Middle frontal gyrus (tissue), 1 donor: ENCODE results near the gene PDE6A.

Experiments used
- DNase-seq: peaks from one replicate; pipeline ENCODE4 v3.0.0-alpha.2; 2015; ENCODE audit warnings: low spot score; ENCODE audit errors: extremely low spot score

Gene PDE6A

DNA sequence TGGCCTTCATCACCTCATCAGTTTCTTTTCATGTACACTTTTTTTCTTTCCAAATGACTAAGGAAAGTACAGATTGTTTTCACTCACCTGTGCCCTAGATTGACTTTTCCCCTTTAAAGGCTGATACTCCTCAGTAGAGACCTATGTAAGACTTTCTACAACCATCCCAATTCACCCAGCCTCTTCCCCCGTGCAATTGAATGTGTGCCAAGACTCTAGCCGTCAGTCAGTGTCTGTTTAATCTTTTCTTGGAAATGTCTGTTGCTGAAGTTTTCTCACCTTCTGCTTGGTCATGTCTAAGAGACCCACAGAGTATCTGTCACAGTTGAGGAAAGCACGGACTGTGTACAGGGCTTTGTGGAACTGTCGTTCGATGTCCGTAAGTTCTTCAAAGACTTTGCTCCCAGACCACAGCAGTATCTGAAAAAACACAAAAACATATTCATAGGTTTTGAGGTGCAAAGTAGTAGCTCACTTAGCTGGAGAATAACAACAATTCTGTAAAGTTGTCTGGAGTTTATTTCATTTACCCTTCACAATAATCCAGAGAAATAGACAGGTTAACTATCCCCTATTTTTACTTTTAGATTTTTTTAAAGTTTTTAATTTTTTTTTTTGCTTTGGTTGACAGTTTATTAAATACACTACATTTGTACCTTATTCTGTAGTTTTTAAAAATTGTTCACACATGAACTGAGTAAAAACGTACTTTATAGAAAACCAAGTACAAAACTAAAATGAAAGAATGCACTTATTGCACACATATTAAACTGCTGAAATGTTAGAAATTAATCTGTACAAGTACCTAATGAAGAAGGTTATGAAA lies 13.6 kb downstream of the PDE6A start:
- DNase-seq: no peak

DNA sequence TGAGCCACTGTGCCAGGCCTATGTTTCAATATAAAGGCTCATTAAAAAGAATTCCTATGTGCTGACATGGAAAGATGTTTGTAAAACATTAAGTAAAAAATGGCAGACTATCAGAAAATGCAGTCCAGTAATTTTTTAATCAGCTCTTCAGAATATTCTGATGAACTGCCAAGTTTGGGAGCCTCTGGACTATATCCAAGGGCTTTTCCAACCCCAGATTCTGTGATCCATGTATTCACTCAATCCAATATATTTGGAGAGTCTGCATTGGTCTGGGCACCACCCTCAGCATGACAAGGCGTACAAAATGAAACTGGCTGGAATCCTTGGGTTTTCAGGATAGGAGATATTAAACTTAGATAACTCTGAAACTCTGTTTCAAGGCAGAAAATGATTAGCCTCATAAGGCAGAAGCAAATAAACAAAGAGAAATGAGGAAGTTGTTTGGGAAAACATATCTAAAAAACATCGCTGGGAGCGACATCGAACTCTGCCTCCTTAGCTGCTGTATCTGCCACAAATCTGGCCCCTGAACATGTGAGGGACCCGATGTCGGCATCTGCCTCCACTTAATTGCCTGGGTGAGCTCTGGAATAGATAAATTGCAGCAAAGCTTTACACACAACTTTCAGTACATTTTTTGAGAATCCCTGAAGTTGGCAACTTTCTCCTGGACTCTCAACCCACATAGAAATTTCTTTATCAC lies 14.4 kb downstream of the PDE6A start:
- no peak for DNase-seq

DNA sequence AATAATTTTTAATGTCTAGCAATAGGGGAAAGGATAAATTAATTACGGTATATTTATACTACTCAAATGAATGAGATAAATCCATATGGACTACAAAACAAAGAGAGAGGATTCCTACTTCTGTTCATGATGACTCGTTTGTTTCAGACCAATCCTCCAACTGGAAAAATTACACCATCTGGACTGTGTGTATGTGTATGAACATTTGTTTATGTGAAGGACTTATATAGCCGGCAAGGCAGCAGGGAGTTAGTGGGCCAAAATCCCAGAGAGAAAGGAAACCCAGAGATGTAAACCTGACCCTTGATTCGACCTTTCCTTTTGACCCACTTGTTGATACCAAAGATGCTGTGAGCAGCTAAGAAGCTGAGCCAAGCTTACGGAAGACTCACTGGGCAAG lies 20.1 kb downstream of the PDE6A start:
- no peak for DNase-seq

DNA sequence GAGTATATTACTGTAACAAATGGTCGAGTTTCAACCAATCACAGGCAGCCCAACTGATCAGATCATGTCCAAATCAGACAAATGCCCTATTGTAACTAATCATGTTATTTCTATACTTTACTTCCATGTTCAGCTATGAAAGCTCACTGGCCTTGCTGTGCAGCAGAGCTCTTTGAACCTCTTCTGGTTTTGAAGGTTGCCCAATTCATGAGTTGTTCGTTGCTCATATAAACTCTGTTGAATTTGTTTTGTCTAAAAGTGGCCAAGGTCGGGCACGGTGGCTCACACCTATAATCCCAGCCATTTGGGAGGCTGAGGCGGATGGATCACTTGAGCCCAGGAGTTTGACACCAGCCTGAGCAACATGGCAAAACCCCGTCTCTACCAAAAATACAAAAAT lies 21.6 kb downstream of the PDE6A start:
- DNase-seq: no peak

DNA sequence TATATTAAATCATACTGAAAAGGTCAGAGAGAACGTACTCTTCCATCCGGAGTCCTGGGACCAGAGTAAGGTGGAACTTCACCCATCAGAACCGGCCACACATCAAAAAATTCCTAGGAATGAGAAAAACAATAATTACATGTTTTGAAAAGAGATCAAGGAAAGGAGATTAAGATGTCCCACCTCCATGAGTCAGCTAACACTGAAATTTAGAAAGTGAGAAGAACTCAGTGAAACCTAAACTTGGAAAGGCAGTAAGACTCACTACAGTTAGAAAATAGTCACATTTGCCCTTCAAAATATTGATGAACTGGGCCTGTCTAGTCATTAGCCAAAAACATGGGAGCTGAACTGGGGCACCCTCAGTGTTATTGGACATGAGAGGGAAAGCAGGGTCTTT lies 23.0 kb downstream of the PDE6A start:
- DNase-seq: no peak

DNA sequence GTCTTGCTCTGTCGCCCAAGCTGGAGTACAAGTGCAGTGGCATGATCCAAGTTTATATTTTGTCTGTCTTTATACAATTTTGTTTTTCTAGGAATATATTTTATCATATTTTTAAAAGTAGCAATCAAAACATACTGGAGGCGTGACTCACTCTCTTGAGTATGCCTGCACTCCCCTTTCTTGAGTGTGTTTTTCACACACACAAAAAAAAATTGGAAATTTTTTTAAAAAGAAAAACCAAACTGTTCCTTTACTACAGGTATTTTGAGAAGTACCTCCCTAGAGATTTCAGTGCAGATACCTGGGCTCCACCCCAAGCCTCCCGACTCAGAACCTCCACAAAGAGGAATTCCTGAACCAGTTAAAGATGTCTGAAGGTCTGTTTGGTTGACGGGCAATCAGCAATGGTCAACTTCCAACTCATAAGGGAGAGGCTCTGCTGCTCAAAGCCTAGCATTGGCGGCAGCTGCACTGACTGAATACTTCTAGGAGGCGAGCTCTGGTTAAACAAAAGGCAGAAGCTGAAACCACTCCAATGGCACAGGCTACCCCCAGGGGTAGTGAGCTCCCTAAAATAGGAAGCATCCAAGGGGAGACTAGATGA lies 27.4 kb downstream of the PDE6A start:
- DNase-seq: no peak

DNA sequence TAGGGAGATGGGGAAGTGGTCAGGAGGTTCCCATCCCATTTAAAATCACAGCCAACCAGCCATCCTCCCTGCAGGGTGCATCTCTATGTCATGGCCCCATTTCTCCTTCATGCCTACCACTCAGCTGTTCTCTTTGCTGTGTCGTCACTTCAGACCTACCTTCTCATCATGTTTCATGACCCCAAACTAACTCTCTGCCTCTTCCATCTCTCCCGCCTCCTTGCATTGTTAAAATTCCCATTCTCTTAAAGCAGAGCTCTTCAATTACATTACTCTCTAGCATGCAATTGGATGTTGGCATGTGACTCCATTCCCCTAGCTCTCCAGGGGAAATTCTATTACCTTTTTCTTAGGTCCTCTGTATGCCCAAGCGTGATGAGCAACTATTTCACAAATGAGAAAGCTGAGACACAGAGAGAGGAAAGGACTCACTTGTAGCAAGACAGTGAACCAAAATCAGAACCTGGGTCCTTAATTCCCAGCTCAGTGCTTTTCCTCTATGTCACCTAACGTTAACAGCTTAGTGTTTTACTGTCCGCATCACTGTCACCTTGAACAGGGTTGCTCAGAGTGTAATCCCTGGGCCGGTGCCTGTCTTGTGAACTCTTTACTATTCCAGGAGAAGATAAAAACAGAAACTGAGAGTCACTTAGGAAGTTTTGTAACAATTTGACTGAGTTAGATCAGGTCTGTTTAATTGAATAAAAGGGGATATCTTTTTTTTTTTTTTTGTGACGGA lies 28.1 kb downstream of the PDE6A start:
- DNase-seq: no peak

DNA sequence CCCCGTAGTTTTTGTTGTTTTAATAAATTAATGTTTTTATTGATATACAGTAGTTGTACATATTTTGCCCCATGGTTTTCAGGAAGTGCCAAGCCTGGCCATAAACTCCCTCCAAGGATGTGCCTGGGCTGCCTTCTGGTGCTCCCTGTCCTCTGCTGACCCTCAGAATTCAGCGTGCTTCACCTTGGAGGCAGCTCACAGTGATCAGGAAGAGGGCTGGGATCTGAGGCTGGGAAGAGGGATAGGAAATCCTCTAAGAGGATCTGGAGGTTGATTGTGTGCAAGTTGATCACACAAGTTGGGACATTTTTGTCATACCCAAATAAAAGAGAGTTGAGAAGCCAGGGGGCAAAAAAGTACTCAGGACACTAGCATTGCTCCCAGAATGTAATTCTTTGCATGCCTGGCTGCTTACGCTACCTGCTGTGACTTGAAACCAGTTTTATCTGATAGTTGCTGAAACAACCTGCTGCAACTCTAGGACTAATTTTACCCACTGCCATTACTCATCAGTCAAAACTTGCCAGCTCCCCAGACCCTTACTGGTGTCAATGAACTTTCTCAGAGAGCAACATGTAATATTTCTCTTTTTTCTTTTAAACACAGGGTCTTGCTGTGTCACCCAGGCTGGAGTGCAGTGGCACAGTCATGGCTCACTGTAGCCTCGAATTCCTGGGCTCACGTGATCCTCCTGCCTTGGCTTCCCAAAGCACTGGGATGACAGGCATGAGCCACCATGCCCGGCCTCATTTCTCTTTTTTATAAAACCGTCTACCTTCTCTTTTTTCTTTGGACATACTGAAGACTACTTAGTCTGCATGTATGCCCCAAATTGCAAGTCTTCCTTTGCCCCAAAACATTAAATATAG lies 29.0 kb downstream of the PDE6A start:
- DNase-seq: no peak

DNA sequence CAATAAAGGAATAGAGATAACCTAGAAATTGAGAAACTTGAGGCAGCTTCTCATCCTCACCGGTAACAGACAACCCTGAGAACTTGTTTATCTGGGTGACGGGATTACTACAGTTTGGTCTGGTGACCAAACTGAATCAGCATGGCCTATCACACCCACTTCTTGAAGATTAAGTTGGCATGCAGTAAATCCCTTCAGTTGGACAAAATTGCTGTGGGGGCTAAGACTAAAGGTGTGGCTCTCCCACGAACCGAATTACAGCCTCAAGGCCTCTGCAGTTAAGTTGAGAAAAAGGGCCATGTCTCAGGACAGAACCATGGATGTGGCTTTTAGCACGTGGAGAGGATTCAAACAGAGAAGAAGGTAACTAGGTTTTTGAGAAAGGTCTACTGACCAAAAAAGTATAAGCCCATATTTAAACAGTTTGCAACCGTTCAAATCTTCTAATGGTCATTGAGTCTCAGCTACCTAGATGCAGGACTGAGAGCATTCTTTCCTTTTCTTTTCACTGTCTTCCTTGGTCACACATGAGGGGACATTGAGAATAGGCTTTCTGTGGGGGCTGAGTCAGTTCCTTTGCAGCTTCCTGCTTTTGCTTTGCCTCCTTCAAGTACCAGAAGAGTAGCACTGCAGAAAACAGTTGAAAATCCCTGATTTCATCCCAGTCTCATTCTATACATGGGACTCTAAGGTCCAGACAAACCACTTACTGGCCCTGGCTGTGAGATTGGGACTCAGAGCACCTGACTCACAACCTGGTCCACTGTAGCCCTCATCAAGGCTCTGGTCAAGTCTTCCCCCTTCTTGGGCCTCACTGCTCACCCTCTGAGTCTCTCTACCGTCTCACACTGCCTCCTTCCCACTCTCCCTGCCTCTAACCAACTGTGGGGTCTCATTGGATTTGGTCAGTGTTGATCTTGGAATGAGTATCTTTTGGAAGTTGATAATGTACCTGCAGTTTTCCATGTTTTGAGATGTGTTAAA lies 30.9 kb downstream of the PDE6A start:
- DNase-seq: no peak

DNA sequence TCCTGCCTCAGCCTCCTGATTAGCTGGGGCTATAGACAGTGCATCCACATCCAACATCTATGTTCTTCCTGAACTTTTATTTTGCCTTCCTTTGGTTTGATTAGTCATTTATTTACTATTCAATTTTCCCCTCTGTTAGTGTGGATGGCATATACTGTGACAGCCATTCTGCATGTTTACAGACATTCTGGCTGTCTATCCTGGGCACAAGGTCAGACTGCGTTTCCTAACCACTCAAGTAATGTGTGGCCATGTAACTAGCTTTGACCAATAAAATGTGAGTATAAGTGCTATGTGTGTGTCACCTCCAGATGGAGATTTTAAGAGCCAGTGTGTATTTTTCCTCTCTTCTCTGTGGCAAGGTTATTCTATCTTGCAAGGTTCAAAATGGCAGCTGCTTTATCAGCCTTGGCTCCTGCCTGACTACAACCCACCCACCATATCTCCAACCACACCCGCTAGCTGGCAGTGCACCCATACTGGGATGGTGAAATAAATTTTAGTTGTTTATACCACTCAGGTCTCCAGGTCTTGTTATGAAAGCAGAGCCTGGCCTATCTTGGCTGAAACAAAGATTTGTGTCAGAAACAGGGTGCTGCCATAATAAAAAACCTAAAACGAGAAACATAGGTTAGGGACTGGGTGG lies 32.2 kb downstream of the PDE6A start:
- DNase-seq: no peak

DNA sequence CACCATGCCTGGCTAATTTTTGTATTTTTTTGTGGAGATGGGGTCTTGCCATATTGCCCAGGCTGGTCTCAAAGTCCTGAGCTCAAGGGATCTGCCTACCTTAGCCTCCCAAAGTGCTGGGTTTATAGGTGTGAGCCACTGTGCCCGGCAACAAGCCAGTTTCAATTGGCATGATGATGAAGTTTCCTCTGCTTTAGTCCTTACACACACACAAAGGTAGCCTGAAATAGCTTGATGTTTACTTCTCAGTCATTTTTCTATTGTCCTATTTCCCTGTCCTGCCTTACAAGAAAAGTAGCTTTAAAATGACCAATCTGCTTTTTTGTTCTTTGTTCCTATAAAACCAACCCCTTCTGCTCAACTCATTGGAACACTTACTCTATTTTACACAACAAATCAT lies 33.6 kb downstream of the PDE6A start:
- no peak for DNase-seq

DNA sequence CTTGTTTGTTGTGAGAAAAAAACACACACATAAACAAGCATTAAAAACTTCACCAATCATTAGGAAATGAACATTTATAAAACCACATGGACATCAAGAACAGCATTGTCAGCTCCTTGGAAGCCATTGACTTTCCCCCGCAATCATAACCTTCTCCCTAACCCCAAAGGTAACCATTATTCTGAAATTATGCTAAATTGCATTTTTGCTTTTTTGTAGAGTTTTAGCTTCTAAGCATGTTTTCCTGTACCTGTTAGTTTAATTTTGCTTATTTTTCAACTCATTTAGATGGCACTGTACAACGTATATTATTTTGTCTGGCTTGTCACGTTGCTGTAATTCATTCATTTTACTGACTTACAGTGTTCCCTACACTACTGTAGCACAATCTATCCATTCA lies 36.8 kb downstream of the PDE6A start:
- no peak for DNase-seq

DNA sequence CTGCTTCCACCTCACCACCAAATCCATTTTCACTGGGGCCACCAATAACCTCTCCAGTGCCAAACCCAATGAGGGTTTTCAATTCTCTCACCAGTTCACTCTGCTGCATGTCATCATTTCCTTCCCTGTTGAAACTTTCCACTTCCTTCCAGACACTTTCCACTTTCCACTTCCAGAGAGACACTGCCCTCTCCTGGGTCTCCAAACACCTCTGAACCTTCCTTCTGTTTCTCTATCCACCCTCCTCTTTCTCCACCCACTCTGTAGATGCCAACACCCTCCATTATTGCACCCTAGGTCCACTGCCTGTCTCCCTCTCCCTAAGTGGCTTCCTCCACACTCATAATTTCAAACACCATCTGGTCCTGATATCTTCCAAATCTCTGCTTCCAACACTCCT lies 39.6 kb downstream of the PDE6A start:
- DNase-seq: no peak

DNA sequence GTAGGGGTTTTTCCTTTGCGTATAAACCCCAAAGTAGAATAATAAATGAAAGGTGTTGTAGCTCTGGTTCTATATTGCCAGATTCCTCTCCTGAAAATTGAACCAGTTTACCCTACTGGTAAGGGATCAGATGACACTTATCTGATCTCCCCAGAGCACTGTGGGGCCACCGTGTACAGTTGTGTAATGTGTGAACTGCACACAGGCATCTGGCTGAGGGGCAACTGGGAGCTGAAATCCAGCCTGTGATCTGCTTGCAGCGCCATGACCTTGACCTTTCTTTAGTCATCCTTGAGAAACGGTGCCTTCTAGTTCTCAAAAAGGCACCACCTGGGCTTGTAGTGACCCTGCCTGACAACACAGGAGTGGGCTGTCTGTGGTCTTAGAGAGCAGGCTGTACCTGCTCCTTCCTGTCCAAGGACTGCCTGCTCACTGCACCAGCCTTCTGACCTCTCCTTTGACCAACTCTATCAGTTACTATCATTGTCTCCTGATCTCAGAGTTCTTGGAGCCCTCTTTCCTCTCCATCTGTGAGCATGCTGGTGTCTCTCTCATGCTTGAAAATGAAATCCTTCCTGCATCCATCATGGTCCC lies 40.2 kb downstream of the PDE6A start:
- DNase-seq: no peak

DNA sequence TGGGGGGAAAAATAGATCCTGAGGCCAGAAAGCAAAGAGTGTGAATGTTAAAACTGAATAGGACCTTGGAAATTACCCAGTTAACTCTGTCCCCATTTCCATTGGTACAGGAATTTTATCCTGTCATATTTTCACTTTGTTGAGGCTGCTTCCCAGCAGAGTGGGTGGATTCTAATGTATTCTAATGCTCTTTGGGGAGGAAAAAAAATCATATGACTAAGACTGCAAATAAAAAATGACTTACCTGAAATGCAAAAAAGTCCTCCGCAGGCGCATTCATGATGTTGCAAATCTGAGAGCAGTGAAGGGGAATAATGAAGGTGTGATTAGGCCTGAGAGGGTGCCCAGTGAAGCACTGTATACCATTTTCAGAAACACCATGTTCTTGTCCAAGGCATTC lies 41.2 kb downstream of the PDE6A start:
- DNase-seq: no peak

DNA sequence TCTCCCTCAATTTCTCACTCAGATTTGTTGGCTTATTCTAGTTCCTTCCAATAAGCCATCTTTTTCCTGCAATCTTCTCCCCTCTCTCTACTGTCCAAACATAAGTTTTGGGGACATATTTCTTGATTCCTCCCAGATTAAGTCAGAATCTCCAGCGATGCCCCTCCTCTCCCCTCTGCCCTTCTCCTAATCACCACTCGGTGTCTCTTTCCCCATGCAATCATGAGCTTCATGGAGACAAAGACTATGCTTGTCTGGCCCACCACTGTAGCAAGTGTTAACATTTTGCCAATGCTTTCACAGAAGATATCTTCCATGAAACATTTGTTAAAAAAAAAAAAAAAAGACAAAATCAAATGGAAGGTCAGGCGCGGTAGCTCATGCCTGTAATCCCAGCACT lies 42.4 kb downstream of the PDE6A start:
- DNase-seq: no peak

DNA sequence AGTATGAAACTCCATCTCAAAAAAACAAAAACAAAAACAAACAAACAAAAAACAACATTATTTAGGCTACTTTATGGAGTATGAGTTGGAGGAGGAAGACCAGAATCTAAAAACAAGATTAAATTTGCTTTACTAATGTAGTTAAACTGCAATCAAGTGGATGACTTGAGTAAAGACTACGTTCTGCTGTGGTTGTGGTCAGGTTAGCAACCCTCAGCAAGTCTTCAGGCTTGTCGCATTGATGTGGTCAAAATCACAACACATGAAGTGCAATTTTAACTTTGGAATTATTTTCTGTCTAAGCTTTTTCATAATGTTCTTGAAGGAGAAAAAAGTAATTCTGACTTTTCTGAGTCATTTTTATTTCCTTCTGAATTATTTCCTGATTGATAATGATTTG lies 43.1 kb downstream of the PDE6A start:
- DNase-seq: no peak

DNA sequence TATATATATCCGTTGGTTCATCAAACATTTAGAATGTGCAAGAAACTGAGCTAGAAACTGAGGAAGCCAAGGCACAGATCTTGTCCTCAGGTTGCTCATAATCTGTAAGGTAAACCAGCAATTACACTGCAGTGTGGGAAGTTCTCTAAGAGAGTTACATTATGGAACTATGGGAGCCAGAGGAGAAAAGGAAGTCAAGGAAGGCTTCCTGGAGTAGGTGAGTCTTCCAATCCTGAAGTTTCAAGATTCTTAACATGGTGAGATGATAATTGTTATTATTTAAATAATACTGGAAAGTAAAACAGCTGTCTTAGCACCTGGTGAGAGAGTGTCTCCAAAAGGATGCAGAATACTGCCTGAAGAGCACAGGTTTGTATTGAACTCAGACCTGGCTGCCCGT lies 44.2 kb downstream of the PDE6A start:
- DNase-seq: no peak

DNA sequence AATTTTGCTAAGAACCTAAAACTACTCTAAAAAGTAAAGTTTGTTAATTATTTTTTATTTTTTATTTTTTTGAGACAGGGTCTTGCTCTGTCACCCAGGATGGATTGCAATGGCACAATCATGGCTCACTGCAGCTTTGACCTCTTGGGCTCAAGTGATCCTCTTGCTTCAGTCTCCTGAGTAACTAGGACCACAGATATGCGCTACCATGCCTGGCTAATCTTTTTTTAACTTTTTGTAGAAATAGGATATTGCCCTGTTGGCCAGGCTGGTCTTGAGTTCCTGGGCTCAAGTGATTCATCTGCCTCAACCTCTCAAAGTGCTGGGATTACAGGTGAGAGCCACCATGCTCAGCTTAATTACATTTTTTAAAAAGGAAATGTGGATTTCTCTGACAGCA lies 45.8 kb downstream of the PDE6A start:
- DNase-seq: no peak
